SK-N-SH treated with all-trans-retinoic acid at 6 μM for 48 hours (cell line): Measurements from ENCODE around the gene RYR1.

Experiments used
- ATAC-seq: fragments of 200-7000 bp; cut with Tn5 transposase; 3 replicates; pipeline ENCODE4 v1.9.1; 2020; ENCODE audit warnings: mild to moderate bottlenecking, moderate library complexity
- BACH2 ChIP-seq: fragments of 250-450 bp; sonication (Bioruptor Pico); IDR thresholded peaks from 2 replicates; pipeline ENCODE4 v1.9.0; 2021; ENCODE audit warnings: mild to moderate bottlenecking, borderline replicate concordance
- CSRNP3 ChIP-seq: fragments of 250-450 bp; sonication (Bioruptor Pico); IDR thresholded peaks from 2 replicates; pipeline ENCODE4 v1.5.1; 2021; ENCODE audit warnings: mild to moderate bottlenecking, moderate library complexity
- GLIS3 ChIP-seq: fragments of 250-450 bp; sonication (Bioruptor Pico); IDR thresholded peaks from 2 replicates; pipeline ENCODE4 v1.5.0; 2020; ENCODE audit warnings: mild to moderate bottlenecking, moderate library complexity
- ISL1 ChIP-seq: fragments of 250-450 bp; sonication (Bioruptor Pico); IDR thresholded peaks from 2 replicates; pipeline ENCODE4 v2.1.2; 2022; ENCODE audit warnings: mild to moderate bottlenecking, moderate library complexity
- OSR1 ChIP-seq: fragments of 250-450 bp; sonication (Bioruptor Pico); IDR thresholded peaks from 2 replicates; pipeline ENCODE4 v1.8.0; 2022; ENCODE audit warnings: moderate library complexity, mild to moderate bottlenecking, inconsistent platforms
- RARB ChIP-seq: fragments of 250-450 bp; sonication (Bioruptor Pico); IDR thresholded peaks from 2 replicates; pipeline ENCODE4 v1.8.0; 2021; ENCODE audit warnings: mild to moderate bottlenecking, moderate library complexity
- SNAI2 ChIP-seq: fragments of 250-450 bp; sonication (Bioruptor Pico); IDR thresholded peaks from 2 replicates; pipeline ENCODE4 v1.5.0; 2020; ENCODE audit warnings: mild to moderate bottlenecking, moderate library complexity
- TCF4 ChIP-seq: fragments of 250-450 bp; sonication (Bioruptor Pico); IDR thresholded peaks from 2 replicates; pipeline ENCODE4 v1.8.0; 2021; ENCODE audit warnings: mild to moderate bottlenecking, moderate library complexity, borderline replicate concordance
- TOX ChIP-seq: fragments of 250-450 bp; sonication (Bioruptor Pico); IDR thresholded peaks from 2 replicates; pipeline ENCODE4 v1.8.0; 2021; ENCODE audit warnings: mild to moderate bottlenecking, moderate library complexity, borderline replicate concordance
- TSHZ2 ChIP-seq: fragments of 250-450 bp; sonication (Bioruptor Pico); IDR thresholded peaks from 2 replicates; pipeline ENCODE4 v1.5.0; 2020; ENCODE audit warnings: mild to moderate bottlenecking, moderate library complexity
- ZFP3 ChIP-seq: fragments of 250-450 bp; sonication (Bioruptor Pico); IDR thresholded peaks from 2 replicates; pipeline ENCODE4 v1.5.0; 2020; ENCODE audit warnings: mild to moderate bottlenecking, moderate library complexity
- ZNF565 ChIP-seq: fragments of 450-650 bp; formaldehyde crosslinking; conservative IDR thresholded peaks from 2 replicates; pipeline ENCODE4 v1.5.0; 2020; ENCODE audit warnings: low read depth, mild to moderate bottlenecking, moderate library complexity
- TF ChIP-seq, protein P1 (sequence below): fragments of 250-450 bp; sonication (Bioruptor Pico); IDR thresholded peaks from 2 replicates; pipeline ENCODE4 v1.8.0; 2021; ENCODE audit warnings: low read depth, mild to moderate bottlenecking, moderate library complexity, borderline replicate concordance
- TF ChIP-seq, protein P2 (sequence below): fragments of 250-450 bp; sonication (Bioruptor Pico); IDR thresholded peaks from 2 replicates; pipeline ENCODE4 v1.5.1; 2020; ENCODE audit warnings: low read depth, mild to moderate bottlenecking, moderate library complexity
- TF ChIP-seq, protein P3 (sequence below): fragments of 250-450 bp; sonication (Bioruptor Pico); IDR thresholded peaks from 2 replicates; pipeline ENCODE4 v1.8.0; 2020; ENCODE audit warnings: mild to moderate bottlenecking, moderate library complexity, borderline replicate concordance

RYR1 gene

DNA sequence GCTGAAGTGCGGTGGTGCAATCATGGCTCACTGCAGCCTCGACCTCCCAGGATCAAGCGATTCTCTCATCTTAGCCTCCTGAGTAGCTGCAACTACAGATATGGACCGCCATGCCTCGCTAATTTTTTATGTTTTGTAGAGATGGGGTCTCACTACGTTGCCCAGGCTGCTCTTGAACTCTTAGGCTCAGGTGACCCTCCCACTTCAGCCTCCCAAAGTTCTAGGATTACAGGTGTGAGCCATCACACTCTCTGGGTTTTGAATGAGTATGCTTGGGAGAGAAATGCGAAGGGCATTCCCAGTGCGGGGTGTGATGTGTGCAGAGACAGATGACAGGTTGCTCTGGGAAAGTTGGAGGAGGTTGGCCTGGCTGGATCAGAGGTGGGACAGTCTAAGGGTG, 49.0 kb downstream of the RYR1 start:
- no peak for TF ChIP-seq TOX
- TF ChIP-seq GLIS3 = no peak
- TF ChIP-seq, protein P1, sequence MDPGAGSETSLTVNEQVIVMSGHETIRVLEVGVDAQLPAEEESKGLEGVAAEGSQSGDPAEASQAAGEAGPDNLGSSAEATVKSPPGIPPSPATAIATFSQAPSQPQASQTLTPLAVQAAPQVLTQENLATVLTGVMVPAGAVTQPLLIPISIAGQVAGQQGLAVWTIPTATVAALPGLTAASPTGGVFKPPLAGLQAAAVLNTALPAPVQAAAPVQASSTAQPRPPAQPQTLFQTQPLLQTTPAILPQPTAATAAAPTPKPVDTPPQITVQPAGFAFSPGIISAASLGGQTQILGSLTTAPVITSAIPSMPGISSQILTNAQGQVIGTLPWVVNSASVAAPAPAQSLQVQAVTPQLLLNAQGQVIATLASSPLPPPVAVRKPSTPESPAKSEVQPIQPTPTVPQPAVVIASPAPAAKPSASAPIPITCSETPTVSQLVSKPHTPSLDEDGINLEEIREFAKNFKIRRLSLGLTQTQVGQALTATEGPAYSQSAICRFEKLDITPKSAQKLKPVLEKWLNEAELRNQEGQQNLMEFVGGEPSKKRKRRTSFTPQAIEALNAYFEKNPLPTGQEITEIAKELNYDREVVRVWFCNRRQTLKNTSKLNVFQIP (CRISPR knock-in tag) = no peak
- no peak for TF ChIP-seq TSHZ2 (CRISPR knock-in tag)
- TF ChIP-seq TCF4 (CRISPR knock-in tag) = no peak
- TF ChIP-seq, protein P2, sequence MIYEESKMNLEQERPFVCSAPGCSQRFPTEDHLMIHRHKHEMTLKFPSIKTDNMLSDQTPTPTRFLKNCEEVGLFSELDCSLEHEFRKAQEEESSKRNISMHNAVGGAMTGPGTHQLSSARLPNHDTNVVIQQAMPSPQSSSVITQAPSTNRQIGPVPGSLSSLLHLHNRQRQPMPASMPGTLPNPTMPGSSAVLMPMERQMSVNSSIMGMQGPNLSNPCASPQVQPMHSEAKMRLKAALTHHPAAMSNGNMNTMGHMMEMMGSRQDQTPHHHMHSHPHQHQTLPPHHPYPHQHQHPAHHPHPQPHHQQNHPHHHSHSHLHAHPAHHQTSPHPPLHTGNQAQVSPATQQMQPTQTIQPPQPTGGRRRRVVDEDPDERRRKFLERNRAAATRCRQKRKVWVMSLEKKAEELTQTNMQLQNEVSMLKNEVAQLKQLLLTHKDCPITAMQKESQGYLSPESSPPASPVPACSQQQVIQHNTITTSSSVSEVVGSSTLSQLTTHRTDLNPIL (CRISPR knock-in tag) = no peak
- no peak for TF ChIP-seq ZNF565 (CRISPR knock-in tag)
- TF ChIP-seq OSR1 (CRISPR knock-in tag) = no peak
- TF ChIP-seq ISL1 = no peak
- no peak for TF ChIP-seq CSRNP3
- no peak for ATAC-seq

- ATAC-seq = peak; percentile 49; the same call in 1 of the 3 replicates
- TF ChIP-seq, protein P1 (CRISPR knock-in tag) = no peak
- TF ChIP-seq TSHZ2 (CRISPR knock-in tag) (no peak), TOX (no peak), BACH2 (CRISPR knock-in tag) (no peak), RARB (no peak), GLIS3 (no peak), ZFP3 (CRISPR knock-in tag) (no peak), SNAI2 (CRISPR knock-in tag) (no peak), ZNF565 (CRISPR knock-in tag) (no peak)
- TF ChIP-seq, protein P2 (CRISPR knock-in tag) = no peak
- TF ChIP-seq, protein P3, sequence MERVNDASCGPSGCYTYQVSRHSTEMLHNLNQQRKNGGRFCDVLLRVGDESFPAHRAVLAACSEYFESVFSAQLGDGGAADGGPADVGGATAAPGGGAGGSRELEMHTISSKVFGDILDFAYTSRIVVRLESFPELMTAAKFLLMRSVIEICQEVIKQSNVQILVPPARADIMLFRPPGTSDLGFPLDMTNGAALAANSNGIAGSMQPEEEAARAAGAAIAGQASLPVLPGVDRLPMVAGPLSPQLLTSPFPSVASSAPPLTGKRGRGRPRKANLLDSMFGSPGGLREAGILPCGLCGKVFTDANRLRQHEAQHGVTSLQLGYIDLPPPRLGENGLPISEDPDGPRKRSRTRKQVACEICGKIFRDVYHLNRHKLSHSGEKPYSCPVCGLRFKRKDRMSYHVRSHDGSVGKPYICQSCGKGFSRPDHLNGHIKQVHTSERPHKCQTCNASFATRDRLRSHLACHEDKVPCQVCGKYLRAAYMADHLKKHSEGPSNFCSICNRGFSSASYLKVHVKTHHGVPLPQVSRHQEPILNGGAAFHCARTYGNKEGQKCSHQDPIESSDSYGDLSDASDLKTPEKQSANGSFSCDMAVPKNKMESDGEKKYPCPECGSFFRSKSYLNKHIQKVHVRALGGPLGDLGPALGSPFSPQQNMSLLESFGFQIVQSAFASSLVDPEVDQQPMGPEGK (CRISPR knock-in tag) = no peak
Measured at GRCh38 chr19:38483016-38483630, 49.6 kb downstream of the RYR1 start.
